GM21526 (cell line): ENCODE measurements around the gene ATP5F1D.
"Not testable (repeated sequence)": the region's sequence is repeated elsewhere in the genome, so short reads cannot be mapped to it uniquely, and the experiment has no call there.

Experiments used
- ATAC-seq: cut with Tn5 transposase; IDR thresholded peaks from one replicate; pipeline ENCODE4 v1.9.1; 2021; ENCODE audit warnings: moderate library complexity; ENCODE audit not compliant: unreplicated experiment, low FRiP score

Gene ATP5F1D

DNA sequence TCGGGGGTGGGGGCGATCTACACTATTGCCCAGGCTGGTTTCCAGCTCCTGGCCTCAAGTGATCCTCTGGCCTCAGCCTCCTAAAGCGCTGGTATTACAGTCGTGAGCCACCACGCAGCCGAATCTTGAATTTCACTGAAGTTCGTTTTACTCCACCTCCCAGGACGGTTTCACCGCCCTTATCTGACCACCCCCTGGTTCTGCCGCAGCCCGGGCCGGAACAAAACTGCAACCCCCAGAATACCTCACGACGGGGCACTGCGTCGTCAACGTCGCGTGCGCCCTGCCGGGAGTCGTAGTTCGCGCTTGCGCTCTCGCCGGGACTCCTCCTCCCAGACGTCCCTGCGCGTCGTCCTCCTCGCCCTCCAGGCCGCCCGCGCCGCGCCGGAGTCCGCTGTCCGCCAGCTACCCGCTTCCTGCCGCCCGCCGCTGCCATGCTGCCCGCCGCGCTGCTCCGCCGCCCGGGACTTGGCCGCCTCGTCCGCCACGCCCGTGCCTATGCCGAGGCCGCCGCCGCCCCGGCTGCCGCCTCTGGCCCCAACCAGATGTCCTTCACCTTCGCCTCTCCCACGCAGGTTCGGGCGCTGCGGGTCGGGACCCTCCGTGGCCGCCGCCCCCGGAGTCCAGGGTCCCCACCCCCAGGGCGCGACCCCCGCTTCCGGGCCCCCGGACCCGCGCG, at the start of gene ATP5F1D:
Gene ATP5F1D, plus strand, starts transcription at position 335 of the 679 bp plus-strand sequence. Its CDS starts 100 bp downstream, at position 435.
- peak; percentile 31 for ATAC-seq

DNA sequence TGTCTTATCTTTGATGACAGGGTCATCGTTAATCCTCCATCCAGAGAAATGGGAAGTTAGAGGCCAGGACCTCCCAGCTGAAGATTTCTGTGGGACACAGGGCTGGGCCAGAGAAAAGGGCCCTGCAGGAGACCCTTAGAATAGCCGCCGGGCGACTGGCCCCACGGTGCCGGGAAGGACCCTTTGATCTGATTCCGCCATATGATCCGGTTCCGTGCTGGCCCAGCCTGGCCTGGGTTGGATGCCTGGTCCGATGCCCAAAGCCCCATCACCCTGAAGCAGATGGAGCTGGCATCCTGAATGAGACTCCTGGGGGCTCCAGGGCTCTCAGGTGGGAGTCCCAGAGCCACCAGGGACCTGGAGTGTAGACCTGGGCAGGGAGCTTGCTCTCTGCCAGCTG, 42.0 kb upstream of the ATP5F1D start:
- ATAC-seq: no peak

DNA sequence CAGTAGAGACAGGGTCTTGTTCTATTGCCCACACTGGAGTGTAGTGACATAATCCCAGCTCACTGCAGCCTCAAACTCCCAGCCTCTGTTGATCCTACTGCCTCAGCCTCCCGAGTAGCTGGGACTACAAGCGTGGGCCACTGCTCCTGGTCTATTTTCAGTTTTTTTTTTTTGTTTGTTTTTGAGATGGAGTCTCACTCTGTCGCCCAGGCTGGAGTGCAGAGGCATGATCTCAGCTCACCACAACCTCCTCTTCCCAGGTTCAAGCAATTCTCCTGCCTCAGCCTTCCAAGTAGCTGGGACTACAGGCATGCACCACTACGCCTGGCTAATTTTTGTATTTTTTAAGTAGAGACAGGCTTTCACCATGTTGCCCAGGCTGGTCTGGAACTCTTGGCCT, 40.9 kb upstream of the ATP5F1D start:
- not testable (repeated sequence) for ATAC-seq

DNA sequence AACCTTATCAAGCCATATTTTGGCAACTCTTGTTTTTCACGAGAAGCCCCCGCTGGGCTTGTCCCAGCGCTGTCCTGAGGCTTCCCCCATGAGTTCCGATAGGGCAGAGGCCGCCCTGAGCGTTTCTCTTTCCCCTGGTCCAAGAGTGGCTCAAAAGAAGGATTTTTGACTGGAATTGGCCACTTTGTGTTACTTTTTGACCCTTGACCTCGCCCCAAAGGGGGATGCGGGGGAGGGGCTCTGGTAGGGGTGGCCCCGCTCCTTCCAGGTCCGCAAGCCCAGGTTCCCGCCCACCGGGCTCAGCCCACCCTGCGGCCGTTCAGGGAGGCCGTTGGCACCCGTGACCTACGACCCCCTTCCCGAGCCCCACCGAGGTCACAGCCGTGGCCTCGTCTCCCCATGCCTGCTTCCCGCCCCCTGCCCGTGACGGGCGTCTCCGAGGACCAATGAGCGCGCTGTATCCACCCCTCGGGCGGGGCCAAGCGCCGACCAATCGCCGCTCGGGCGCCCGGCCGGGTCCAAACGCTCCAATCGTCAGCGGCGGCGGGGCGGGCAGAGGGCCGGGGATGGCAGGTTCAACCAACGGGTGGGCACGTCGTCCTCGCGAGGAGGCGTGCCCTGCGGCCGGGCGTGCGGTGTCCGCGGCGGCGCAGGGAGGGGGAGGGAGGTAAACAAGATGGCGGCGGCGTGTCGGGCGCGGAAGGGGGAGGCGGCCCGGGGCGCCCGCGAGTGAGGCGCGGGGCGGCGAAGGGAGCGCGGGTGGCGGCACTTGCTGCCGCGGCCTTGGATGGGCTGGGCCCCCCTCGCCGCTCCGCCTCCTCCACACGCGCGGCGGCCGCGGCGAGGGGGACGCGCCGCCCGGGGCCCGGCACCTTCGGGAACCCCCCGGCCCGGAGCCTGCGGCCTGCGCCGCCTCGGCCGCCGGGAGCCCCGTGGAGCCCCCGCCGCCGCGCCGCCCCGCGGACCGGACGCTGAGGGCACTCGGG, 36.1 kb upstream of the ATP5F1D start, which contains the start of gene STK11:
Gene STK11, plus strand, starts transcription at position 665 of the 986 bp plus-strand sequence. CDS start 1,136 bp downstream, outside the sequence.
- ATAC-seq: peak; percentile 78

DNA sequence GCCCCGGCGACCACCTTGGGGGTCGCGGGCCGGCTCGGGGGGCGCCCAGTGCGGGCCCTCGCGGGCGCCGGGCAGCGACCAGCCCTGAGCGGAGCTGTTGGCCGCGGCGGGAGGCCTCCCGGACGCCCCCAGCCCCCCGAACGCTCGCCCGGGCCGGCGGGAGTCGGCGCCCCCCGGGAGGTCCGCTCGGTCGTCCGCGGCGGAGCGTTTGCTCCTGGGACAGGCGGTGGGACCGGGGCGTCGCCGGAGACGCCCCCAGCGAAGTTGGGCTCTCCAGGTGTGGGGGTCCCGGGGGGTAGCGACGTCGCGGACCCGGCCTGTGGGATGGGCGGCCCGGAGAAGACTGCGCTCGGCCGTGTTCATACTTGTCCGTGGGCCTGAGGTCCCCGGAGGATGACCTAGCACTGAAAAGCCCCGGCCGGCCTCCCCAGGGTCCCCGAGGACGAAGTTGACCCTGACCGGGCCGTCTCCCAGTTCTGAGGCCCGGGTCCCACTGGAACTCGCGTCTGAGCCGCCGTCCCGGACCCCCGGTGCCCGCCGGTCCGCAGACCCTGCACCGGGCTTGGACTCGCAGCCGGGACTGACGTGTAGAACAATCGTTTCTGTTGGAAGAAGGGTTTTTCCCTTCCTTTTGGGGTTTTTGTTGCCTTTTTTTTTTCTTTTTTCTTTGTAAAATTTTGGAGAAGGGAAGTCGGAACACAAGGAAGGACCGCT, 35.2 kb upstream of the ATP5F1D start:
- no peak for ATAC-seq

DNA sequence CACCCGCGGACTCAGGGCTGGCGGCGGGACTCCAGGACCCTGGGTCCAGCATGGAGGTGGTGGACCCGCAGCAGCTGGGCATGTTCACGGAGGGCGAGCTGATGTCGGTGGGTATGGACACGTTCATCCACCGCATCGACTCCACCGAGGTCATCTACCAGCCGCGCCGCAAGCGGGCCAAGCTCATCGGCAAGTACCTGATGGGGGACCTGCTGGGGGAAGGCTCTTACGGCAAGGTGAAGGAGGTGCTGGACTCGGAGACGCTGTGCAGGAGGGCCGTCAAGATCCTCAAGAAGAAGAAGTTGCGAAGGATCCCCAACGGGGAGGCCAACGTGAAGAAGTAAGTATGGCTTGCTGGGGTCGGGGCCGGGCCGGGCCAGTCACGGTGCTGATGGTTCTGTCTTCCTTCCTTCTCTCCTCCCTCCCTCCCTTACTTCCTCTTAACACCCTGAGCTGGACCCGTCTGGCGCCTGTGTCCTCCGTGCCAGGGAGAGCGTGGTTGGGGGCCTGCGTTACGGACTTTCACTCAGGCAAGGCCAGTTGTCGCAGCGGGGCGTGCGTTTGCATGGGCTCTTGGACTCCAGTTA, 34.6 kb upstream of the ATP5F1D start:
- ATAC-seq: no peak

DNA sequence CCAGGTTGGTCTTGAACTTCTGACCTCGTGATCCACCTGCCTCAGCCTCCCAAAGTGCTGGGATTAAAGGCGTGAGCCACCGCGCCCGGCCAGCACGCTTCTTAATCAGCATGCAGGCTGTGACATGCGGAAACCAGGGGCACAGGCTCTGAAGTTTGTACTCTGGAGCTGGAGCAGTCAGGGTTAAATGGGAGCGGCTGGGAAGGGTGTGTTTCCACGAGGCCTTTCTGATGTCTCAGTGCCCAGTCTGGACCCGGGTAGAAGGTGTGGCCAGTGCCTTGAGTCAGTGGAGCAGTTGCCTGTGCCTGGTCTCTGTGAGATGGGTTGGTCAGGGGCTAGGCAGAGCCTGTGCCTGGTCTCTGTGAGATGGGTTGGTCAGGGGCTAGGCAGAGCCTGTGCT, 32.7 kb upstream of the ATP5F1D start:
- not testable (repeated sequence) for ATAC-seq

DNA sequence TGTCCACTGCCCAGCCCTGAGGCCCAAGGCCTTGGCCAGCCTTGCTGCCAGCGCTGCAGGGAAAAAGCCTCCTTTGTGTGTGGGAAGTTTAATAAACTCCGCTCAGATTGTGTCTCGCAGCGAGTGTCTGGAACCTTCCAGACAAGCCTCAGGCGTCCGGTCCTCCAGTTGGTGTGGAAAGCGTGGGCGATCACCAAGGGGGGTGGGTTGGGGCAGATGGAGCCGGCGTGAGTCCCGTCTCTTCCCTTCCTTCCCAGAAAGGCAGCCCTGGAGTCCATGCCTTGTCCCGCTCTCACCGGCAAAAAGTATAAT, 31.4 kb upstream of the ATP5F1D start:
- ATAC-seq: no peak

DNA sequence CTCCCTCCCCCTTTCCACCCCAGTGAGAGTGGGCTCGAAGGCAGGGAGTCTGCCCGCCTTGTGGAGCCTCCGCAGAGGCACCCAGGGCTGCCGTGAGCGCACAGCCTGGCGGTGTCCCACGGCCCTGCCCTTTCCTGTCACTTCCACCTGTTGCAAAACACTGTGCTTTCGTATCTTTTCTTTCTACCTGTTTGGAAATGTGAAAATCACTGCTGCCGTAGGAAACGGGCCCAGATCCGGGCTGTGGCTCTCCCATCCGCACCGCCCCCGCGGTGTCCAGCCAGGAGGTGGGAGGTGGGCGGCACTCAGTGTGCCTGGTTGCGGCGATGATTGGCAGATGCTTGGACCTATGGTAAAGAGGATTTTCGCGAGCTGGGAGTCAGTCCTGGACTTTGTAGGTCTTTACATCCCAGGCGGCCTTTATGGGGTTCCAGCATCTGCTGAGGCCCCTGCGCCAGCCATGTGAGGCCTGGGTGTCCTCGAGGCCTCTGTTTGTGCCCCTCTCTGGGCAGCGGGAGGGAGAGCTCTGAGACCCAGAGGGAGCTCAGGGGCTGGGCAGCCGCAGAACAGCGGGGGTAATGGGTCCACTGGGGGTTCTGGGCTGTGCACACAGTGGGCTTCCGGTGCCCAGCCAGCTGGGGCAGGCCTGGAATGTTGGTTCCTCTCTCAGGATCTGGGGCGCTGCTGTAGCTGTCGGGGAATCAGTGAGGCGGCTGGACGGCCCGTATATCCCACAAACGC, 29.9 kb upstream of the ATP5F1D start:
- ATAC-seq: no peak

DNA sequence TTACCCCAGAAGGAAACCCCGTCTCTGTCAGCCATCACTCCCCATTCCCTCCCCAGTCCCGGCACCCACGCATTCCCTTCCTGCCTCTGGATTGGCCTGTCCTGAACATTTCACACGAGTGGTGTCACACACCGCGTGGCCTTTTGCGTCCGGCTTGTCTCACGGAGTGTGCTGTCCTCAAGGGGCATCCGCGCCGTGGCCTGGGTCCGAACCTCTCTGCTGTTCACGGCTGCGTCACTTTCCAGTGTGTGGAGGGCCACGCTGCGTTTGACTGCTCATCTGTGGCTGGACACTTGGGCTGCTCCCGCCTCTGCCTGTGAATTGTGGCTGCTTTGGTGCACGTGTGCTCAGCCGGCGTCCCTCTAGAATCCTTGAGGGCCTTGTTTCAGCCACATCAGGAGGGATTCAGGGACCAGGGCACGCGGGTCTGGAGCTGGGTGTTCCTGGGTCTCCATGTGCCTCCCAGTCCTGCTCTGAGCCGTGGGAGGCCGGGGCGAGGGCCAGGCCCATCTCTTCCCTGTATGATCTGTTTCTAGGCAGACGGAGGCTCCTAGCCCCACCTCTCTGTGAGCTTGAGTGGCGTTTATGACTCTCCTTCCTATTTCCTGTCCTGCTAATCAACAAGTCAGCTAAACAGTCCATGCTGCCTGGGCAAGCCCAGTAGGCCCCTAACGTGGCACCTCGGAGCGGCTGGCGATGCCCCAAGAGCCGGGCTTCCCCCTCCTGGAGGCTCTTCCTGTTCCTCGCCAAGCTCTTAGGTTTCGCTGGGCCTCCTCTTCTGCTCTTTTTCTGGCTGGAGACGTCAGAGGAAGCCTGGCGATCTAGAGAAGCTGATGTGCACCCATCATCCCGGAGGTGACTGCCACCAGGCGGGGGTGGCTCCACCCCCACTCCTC, 27.9 kb upstream of the ATP5F1D start:
- no peak for ATAC-seq

DNA sequence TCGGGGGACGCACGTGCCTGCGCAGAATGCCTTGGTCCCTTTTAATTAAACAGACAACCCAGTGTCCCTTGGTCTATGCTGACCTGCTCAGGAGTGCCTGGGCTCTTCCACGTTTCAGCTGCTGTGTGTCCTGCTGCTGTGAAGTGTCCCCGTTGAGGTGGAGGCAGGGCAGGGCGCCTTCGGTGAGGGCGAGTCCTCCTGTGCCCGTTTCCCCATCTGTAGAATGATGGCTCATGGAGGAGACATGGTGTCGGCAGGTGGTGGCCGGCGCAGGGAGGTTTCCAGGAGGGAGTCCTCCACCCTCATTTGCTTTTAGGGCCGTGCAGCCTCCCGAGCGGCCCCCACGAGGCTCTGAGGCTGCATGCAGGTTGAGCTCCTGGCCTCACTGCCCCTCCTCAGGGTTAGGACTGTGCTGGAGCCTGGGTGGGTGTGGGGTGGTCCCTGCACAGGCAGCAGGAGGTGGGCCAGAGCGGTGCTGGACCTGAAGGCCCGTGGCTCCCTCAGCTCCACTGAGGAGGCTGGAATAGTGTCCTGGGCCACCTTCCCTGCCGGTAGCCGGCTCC, 27.2 kb upstream of the ATP5F1D start:
- ATAC-seq: no peak

DNA sequence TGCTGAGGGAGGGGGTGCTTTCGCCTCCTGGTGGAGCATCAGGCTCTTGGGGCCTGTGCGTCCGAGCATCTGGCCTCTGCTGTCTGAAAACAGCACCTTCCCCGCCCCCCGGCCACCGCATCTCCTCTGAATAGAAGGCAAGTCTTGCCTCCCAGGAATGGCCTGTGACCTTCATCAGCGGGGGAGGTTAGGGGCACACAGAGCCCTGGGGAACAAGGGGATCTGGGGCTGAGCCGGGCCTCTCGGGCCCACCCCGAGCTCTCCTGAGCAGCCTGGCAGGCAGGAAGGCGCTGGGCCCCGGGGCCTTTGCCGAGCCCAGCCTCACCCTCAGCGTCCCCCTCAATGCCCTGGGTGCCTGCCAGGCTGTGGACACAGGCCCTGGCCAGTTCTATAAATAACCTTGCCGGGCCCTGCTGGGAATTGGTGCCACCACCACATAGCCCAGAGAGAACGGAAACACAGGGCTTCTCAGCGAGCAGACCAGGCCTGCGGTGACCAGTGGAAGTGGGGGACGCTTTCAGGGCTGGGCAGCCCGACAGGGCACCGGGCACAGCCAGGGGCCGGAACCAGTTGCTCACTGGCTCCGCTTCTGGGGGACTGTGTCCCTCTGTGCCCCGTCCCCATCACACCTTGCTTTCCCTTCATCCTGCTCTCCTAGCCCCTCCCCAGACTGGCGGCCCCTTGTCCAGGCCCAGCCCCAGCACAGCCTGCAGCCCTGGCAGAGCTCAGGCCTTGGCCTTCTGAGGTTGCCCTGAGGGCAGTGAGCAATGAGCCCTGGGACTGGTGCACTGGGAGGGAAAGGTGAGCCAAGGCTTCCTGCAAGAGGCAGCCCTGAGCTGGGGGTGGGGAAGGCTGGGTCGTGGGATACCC, 26.5 kb upstream of the ATP5F1D start:
- no peak for ATAC-seq

DNA sequence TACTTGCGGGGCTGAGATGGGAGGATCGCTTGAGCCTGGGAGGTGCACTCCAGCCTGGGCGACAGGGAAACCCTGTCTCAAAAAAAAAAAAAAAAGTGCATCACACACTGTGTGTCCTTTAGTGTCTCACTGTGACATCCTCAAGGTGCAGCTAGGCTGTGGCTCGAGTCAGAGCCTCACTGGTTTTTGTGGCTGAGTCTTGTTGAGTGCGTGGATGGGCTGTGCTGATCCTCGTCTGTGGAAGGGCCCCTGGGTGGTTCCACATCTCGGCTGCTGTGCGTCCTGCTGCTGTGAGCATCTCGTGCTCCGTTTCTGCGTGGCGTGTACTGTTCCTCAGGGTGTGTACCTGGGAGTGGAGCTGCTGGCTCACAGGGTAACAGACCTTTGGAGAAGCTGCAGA, 24.8 kb upstream of the ATP5F1D start:
- no peak for ATAC-seq

DNA sequence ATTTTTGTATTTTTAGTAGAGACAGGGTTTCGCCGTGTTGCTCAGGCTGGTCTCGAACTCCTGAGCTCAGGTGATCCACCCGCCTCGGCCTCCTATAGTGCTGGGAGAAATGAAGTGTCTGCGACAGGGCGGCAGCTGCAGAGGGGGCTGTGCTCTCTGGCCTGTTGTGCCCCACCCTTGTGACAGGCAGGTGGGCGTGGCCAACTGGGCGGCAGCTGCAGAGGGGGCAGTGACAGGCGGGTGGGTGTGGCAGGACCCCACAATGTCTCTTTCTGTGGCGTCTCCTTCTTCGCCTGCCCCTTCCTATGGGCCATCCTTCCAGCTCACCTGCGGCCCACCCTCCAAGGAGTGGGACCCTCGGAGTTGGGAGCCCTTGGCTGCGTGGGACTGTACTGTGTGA, 24.2 kb upstream of the ATP5F1D start:
- ATAC-seq: no peak

DNA sequence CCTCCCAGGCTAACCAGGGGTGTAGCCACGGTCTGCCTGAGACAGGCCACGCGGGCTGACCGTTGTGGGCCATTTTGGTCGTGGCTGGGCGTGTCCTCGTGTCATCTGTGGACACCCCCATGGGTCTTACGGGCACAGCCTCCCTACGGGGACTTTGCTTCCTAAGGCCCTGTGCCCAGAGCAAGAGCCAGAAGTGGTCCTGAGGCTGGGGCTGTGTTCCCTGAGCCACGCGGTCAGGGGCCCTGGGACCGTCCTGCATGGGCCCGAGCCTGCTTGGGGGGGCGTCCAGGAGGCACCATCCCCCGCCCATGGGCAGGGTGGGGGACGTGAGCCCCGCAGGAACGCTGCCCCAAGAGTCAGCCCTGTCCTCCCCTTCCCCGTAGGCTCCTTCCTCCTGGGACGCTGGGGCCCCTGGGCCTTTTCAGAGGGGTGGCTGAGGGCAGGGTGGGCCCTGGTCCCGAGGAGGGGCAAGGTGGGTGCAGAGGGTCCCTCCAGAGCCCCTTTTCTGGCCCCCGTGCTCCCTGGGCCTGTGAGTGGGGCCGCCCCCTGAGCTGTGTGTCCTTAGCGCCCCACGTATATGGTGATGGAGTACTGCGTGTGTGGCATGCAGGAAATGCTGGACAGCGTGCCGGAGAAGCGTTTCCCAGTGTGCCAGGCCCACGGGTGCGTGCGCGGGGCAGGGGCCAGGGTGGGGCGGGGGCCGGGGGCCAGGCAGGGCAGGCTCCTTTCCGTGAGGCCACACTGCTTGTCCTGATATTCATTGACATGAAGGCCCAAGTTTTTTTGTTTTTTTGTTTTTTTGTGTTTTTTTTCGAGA, 22.6 kb upstream of the ATP5F1D start:
- no peak for ATAC-seq

DNA sequence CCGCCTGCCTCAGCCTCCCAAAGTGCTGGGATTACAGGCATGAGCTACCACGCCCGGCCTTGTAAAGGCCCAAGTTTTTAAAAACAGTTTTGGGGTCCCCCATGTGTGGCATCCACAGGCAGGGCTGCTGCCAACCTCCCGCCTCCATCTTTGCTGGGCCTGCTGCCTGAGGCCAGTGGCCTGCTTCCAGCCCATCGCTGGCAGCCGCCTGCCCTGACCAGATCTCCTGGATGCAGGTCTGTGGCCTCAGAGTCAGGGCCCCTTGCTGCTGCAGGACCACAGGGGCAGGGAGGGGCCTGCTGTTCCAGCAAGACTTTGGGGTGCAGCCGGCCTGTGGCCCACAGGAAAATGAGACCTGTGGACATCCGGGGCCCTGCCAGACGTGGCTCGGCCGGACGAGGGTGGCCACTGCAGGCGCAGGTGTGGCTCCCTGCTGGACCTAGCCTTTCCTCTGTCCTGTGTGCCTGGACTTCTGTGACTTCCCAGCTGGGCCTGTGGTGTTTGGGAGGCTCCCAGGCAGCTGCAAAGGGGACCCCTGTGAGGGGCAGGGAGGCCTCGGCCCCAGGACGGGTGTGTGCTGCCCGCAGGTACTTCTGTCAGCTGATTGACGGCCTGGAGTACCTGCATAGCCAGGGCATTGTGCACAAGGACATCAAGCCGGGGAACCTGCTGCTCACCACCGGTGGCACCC, 21.6 kb upstream of the ATP5F1D start:
- no peak for ATAC-seq
